HuH-7 (cell line): ENCODE measurements around the gene ZMYM2.
A peak's percentile ranks its signal among the peaks of the same experiment; 100 is the strongest.
"Not testable (repeated sequence)": the region's sequence is repeated elsewhere in the genome, so short reads cannot be mapped to it uniquely, and the experiment has no call there.

Source experiments
- DNase-seq: peaks from one replicate; pipeline ENCODE4 v3.0.0; 2011; ENCODE audit warnings: low spot score

Gene ZMYM2

GRCh38 chr13:19982447-19983043 is 24.0 kb downstream of the ZMYM2 start:
- no peak for DNase-seq

GRCh38 chr13:19984430-19985218 is 26.1 kb downstream of the ZMYM2 start:
- DNase-seq: peak; percentile 16

GRCh38 chr13:19985219-19985556 is 26.7 kb downstream of the ZMYM2 start:
- no peak for DNase-seq

GRCh38 chr13:19991531-19991930 is 33.0 kb downstream of the ZMYM2 start:
- no peak for DNase-seq

GRCh38 chr13:19993024-19993423 is 34.5 kb downstream of the ZMYM2 start:
- DNase-seq: no peak

GRCh38 chr13:19998960-19999359 is 40.4 kb downstream of the ZMYM2 start:
- no peak for DNase-seq

GRCh38 chr13:20000062-20000552 is 41.6 kb downstream of the ZMYM2 start:
- no peak for DNase-seq

- no peak for DNase-seq
Observed at GRCh38 chr13:20001366-20002190, 43.1 kb downstream of the ZMYM2 start.

GRCh38 chr13:20002787-20003186 is 44.3 kb downstream of the ZMYM2 start:
- DNase-seq: no peak

GRCh38 chr13:20006206-20006605 is 47.7 kb downstream of the ZMYM2 start:
- DNase-seq: no peak

- DNase-seq: no peak
Observed at GRCh38 chr13:20015763-20016162, 57.2 kb downstream of the ZMYM2 start.

- peak; percentile 5 for DNase-seq
Observed at GRCh38 chr13:20016649-20017364, 58.3 kb downstream of the ZMYM2 start.

GRCh38 chr13:20017365-20017711 is 58.8 kb downstream of the ZMYM2 start:
- DNase-seq: no peak

- DNase-seq: no peak
Observed at GRCh38 chr13:20019043-20019442, 60.5 kb downstream of the ZMYM2 start.

- DNase-seq: no peak
Observed at GRCh38 chr13:20024702-20025101, 66.2 kb downstream of the ZMYM2 start.

- no peak for DNase-seq
Observed at GRCh38 chr13:20028953-20029352, 70.4 kb downstream of the ZMYM2 start.

- no peak for DNase-seq
Observed at GRCh38 chr13:20033486-20033885, 75.0 kb downstream of the ZMYM2 start.

- DNase-seq: no peak
Observed at GRCh38 chr13:20035130-20035529, 76.6 kb downstream of the ZMYM2 start.

GRCh38 chr13:20037908-20038307 is 79.4 kb downstream of the ZMYM2 start:
- DNase-seq: no peak

- not testable (repeated sequence) for DNase-seq
Observed at GRCh38 chr13:20042603-20043002, 84.1 kb downstream of the ZMYM2 start.

GRCh38 chr13:20043207-20043925 is 84.8 kb downstream of the ZMYM2 start:
- no peak for DNase-seq

- DNase-seq: no peak
Observed at GRCh38 chr13:20044086-20044485, 85.6 kb downstream of the ZMYM2 start.
